Heart left ventricle (tissue), 16 donors: Measurements from ENCODE around the gene COP1. TPM values are rescaled to one million over a fixed set of nuclear protein-coding genes. Genes with fewer than 3 reads are reported as not detected.
A peak's percentile ranks its signal among the peaks of the same experiment; 100 is the strongest.
"Not testable (repeated sequence)": the region's sequence is repeated elsewhere in the genome, so short reads cannot be mapped to it uniquely, and the experiment has no call there.

Experiments
- ATAC-seq, 4 donors: fragments of 200-7000 bp; cut with Tn5 transposase; one replicate each; pipeline ENCODE4 v1.9.1; 2020 to 2022; ENCODE audit warnings: moderate library complexity in 4 of 4, mild to moderate bottlenecking in 3 of 4, moderate number of reproducible peaks in 1 of 4
- DNase-seq, 5 donors: peaks; one replicate each; pipeline ENCODE4 v3.0.0-alpha.2; 2020
- H3K27ac ChIP-seq, 12 donors: fragments of 200-600 bp; sonication (generic) in 4 of 12; one replicate each; pipeline versions ENCODE4 v1.5.0 to v1.8.0; 2016 to 2022; ENCODE audit warnings: mild to moderate bottlenecking in 2 of 12
- H3K27me3 ChIP-seq, 9 donors: fragments of 200-600 bp; sonication (generic) in 2 of 9; one replicate each; pipeline versions ENCODE4 v1.5.1 to v1.8.0; 2016 to 2022; ENCODE audit warnings: mild to moderate bottlenecking in 3 of 9
- H3K36me3 ChIP-seq, 9 donors: fragments of 200-600 bp; sonication (generic) in 2 of 9; one replicate each; pipeline versions ENCODE4 v1.5.0 to v1.8.0; 2018 to 2022; ENCODE audit warnings: mild to moderate bottlenecking in 2 of 9
- H3K4me1 ChIP-seq, 12 donors: fragments of 200-600 bp; sonication (generic) in 4 of 12; one replicate each; pipeline versions ENCODE4 v1.5.0 to v1.8.0; 2016 to 2022; ENCODE audit warnings: mild to moderate bottlenecking in 3 of 12
- H3K4me3 ChIP-seq, 12 donors: fragments of 200-600 bp; sonication (generic) in 4 of 12; one replicate each; pipeline versions ENCODE4 v1.5.0 to v1.8.0; 2017 to 2022; ENCODE audit warnings: mild to moderate bottlenecking in 9 of 12, moderate library complexity in 4 of 12
- H3K9me3 ChIP-seq, 12 donors: fragments of 200-600 bp; sonication (generic) in 4 of 12; one replicate each; pipeline versions ENCODE4 v1.5.0 to v1.8.0; 2016 to 2022; ENCODE audit warnings: mild to moderate bottlenecking in 1 of 12
- CTCF ChIP-seq, 12 donors: fragments of 200-600 bp; sonication (generic) in 4 of 12; IDR thresholded peaks; one replicate each; pipeline versions ENCODE4 v1.5.0 to v1.8.0; 2018 to 2022; ENCODE audit warnings: antibody characterized with exemption in 12 of 12, mild to moderate bottlenecking in 5 of 12
- POLR2A ChIP-seq, 2 donors: fragments of 450-650 bp; IDR thresholded peaks; one replicate each; pipeline ENCODE4 v1.6.1; 2017; ENCODE audit warnings: antibody characterized with exemption in 2 of 2, mild to moderate bottlenecking in 2 of 2, moderate library complexity in 2 of 2
- WGBS, 4 donors: extraction: QIAGEN DNeasy Blood & Tissue Kit in 2 of 4; methylation state at CpG; one replicate each; pipeline versions ENCODE4 v1.1.5 to v1.1.7; 2013 to 2018; 5-methylcytosine and 5-hydroxymethylcytosine counted together
- intact Hi-C, 10 donors: fragments of 100-400 bp; cut with DNase I; formaldehyde crosslinking; loops; one replicate each; pipeline versions ENCODE4 v1.11.1 to v1.14.2; 2022
- polyA plus RNA-seq, 2 donors: library from polyadenylated mRNA; stranded (reverse); fragments of 200-250 nt; gene quantifications; one replicate each; pipeline ENCODE4 v1.2.3, GENCODE V29; 2013
- total RNA-seq, 9 donors: library from RNA; depleted of rRNA in 2 of 9; stranded (reverse); fragments of >200 nt in 2 of 9; fragmentation: NEBNext Ultra II Directional in 3 of 9; extraction: Animal tissue kit (Norgen Biotek cat#: 25700) in 3 of 9; gene quantifications; one replicate each; pipeline versions ENCODE4 v1.1.0 to v1.2.4, GENCODE V29; 2016 to 2023
- donor health status: ischemic (EF 13 %, LVEDD 7.1; RV severe dilation, severe dysfunction).
- donor health status: healthy with polysubstance abuse.
- donor health status: DM: no; HTN: yes; CAD: no.
- donor health status: DM: no; HTN: no; CAD: no.
- donor health status: ischemic (EF 25% LVEDD 6.9; RV normal size, moderate dysfunction).
- donor health status: ischemic (EF 25% LVEDD 5.7; RV mildly dilated, moderate dysfunction).
- donor health status: healthy.
- donor health status: DM: yes; HTN: yes; CAD: no.
- donor health status: ischemic (EF 35%, LVEDD 5.7; RV mildly dilated, moderate dysfunction).
- donor health status: nonischemic (EF 11% LVEDD 7.7; RV severe dilation, severe dysfunction).
- donor health status: DM: yes; HTN: yes; CAD: no.
- donor health status: PGD.
- donor health status: ischemic (EF 29% LVEDD 5.4; RV normal size, mild dysfunction).
- donor health status: nonischemic (EF 23%, LVEDD 6.1; RV moderate dilation, normal function).

COP1 gene
- total and polyA plus RNA-seq, 11 donors = 19.9 to 31.7 (median 23.1) TPM

- WGBS, 4 donors = 25 to 35% (median 27%) methylated on average over 5 of the region's 5 CpGs
- Histone ChIP-seq H3K4me1 (peaks cover 5 to 52% (median 30%) of the 10 kb centered on the region in 12 donors), H3K27ac (peak overlapping the region in 8 of 12 donors; percentile 95 to 99 (median 98)), H3K27me3 (no peaks in the 10 kb centered on the region), H3K9me3 (no peaks in the 10 kb centered on the region), H3K36me3 (no peaks in the 10 kb centered on the region), H3K4me3 (peak overlapping the region in 11 of 12 donors; percentile 75 to 99 (median 90))
- ATAC-seq (no peak), DNase-seq (no peak)
- TF ChIP-seq CTCF (IDR thresholded peaks at IDR 0.05) = no peak
- intact Hi-C loops = loop anchor here in 1 of 10 donors (10.0 kb wide), 1 partner anchor 1181 kb away; the partner anchor contains the start of gene MRPS14
These were observed 1.7 kb downstream of the COP1 start for GRCh38 chr1:176205332-176205914.

GRCh38 chr1:176204655-176205054 is 2.4 kb downstream of the COP1 start:
- DNase-seq = peak in 1 of 5 donors; percentile 27
- not testable (repeated sequence) for ATAC-seq, H3K27me3 ChIP-seq, H3K36me3 ChIP-seq, H3K9me3 ChIP-seq
- peaks cover 5 to 58% (median 32%) of the 10 kb centered on the region in 12 donors for H3K4me1 ChIP-seq
- intact Hi-C loops = loop anchor here in 1 of 10 donors (10.0 kb wide), 1 partner anchor 1180 kb away; the partner anchor contains the start of gene MRPS14
- WGBS, 4 donors = 70 to 73% (median 72%) methylated on average over 9 of the region's 9 CpGs
- H3K27ac ChIP-seq = peak overlapping the region in 1 of 12 donors; percentile 99
- peak overlapping the region in 7 of 12 donors; percentile 11 to 99 (median 93) for H3K4me3 ChIP-seq

- peak overlapping the region in 1 of 12 donors; percentile 0 for H3K4me3 ChIP-seq
These were observed 3.4 kb downstream of the COP1 start for GRCh38 chr1:176203735-176204134.

GRCh38 chr1:176201568-176201967 is 5.5 kb downstream of the COP1 start:
- Histone ChIP-seq H3K36me3 (no peaks in the 10 kb centered on the region), H3K9me3 (no peaks in the 10 kb centered on the region), H3K4me3 (no peak overlapping the region), H3K27ac (no peak overlapping the region), H3K4me1 (peaks cover 5 to 64% (median 27%) of the 10 kb centered on the region in 12 donors), H3K27me3 (no peaks in the 10 kb centered on the region)
- intact Hi-C loops = loop anchor here in 1 of 10 donors (10.0 kb wide), 1 partner anchor 1177 kb away; the partner anchor contains the start of gene MRPS14
- ATAC-seq (no peak), DNase-seq (no peak)
- TF ChIP-seq CTCF (IDR thresholded peaks at IDR 0.05) (no peak), POLR2A (IDR thresholded peaks at IDR 0.05) (no peak)

More at GRCh38 chr1:176203735-176204134, 3.4 kb downstream of the COP1 start:
- no peaks in the 10 kb centered on the region for H3K9me3 ChIP-seq
- no peak for DNase-seq
- H3K27me3 ChIP-seq = no peaks in the 10 kb centered on the region
- 62 to 67% (median 62%) methylated on average over 4 of the region's 4 CpGs for whole genome bisulfite sequencing, 4 donors
- peaks cover 5 to 60% (median 32%) of the 10 kb centered on the region in 12 donors for H3K4me1 ChIP-seq
- no peaks in the 10 kb centered on the region for H3K36me3 ChIP-seq
- no peak for ATAC-seq
- no peak overlapping the region for H3K27ac ChIP-seq
- TF ChIP-seq POLR2A (IDR thresholded peaks at IDR 0.05) = no peak
- TF ChIP-seq CTCF (IDR thresholded peaks at IDR 0.05) = no peak
- intact Hi-C loops = loop anchor here in 1 of 10 donors (10.0 kb wide), 1 partner anchor 1179 kb away; the partner anchor contains the start of gene MRPS14
